Lung (tissue), 12 donors: Measurements from ENCODE around the gene POLN. TPM values are rescaled to one million over a fixed set of nuclear protein-coding genes. Genes with fewer than 3 reads are reported as not detected.

Source experiments
- ATAC-seq: fragments of 200-7000 bp; cut with Tn5 transposase; one replicate; pipeline ENCODE4 v1.9.1; 2020; ENCODE audit warnings: moderate number of reproducible peaks; ENCODE audit not compliant: insufficient read depth, low FRiP score
- DNase-seq, 3 donors: peaks; one replicate each; pipeline ENCODE4 v3.0.0-alpha.2; 2013 to 2017
- H3K27ac ChIP-seq, 2 donors: one replicate each; pipeline ENCODE4 v1.5.1; 2013; ENCODE audit warnings: mild to moderate bottlenecking in 2 of 2, moderate library complexity in 2 of 2, control low read depth in 1 of 2, inconsistent platforms in 1 of 2, low read depth in 1 of 2, low read length in 1 of 2
- H3K27me3 ChIP-seq, 3 donors: one replicate each; pipeline ENCODE4 v1.5.1; 2013; ENCODE audit warnings: low read length in 2 of 3; ENCODE audit not compliant: control insufficient read depth in 3 of 3, insufficient read depth in 3 of 3
- H3K36me3 ChIP-seq, 4 donors: one replicate each; pipeline ENCODE4 v1.5.1; 2013; ENCODE audit warnings: low read length in 4 of 4, mild to moderate bottlenecking in 1 of 4, moderate library complexity in 1 of 4; ENCODE audit not compliant: control insufficient read depth in 4 of 4, insufficient read depth in 4 of 4
- H3K4me1 ChIP-seq, 5 donors: one replicate each; pipeline ENCODE4 v1.5.1; 2013; ENCODE audit warnings: low read length in 5 of 5, mild to moderate bottlenecking in 2 of 5, moderate library complexity in 1 of 5; ENCODE audit not compliant: control insufficient read depth in 5 of 5, insufficient read depth in 5 of 5
- H3K4me3 ChIP-seq: one replicate; pipeline ENCODE4 v1.5.1; 2013; ENCODE audit warnings: mild to moderate bottlenecking, control low read depth, moderate library complexity
- H3K9ac ChIP-seq, 2 donors: one replicate each; pipeline ENCODE4 v1.5.1; 2013; ENCODE audit warnings: low read length in 2 of 2, control low read depth in 1 of 2; ENCODE audit not compliant: insufficient read depth in 1 of 2
- H3K9me3 ChIP-seq, 4 donors: one replicate each; pipeline ENCODE4 v1.5.1; 2013; ENCODE audit warnings: low read length in 3 of 4, mild to moderate bottlenecking in 1 of 4, moderate library complexity in 1 of 4; ENCODE audit not compliant: control insufficient read depth in 4 of 4, insufficient read depth in 3 of 4
- WGBS, 2 donors: extraction: QIAGEN DNeasy Blood & Tissue Kit; methylation state at CpG; one replicate each; pipeline ENCODE4 v1.1.7; 2013; 5-methylcytosine and 5-hydroxymethylcytosine counted together
- polyA plus RNA-seq, 2 donors: library from polyadenylated mRNA; stranded (reverse); fragments of 200-250 nt; gene quantifications; one replicate each; pipeline ENCODE4 v1.2.1, GENCODE V29; 2013
- total RNA-seq, 2 donors: library from RNA; depleted of rRNA in 1 of 2; stranded (reverse); fragments of >200 nt in 1 of 2; gene quantifications; one replicate each; pipeline ENCODE4 v1.2.1, GENCODE V29; 2014 to 2021
- TF ChIP-seq, protein P1 (sequence below): IDR thresholded peaks from 2 replicates; pipeline ENCODE4 v1.5.1; 2012; ENCODE audit warnings: mild to moderate bottlenecking; ENCODE audit errors: control extremely low read depth, extremely low read depth
- donor health status: control.
- donor health status: control.
- donor health status: Bipolar disorder and iron deficiency.
- donor health status: healthy.
- donor health status: DM: yes; HTN: yes; CAD: no.

Gene POLN
- total and polyA plus RNA-seq, 4 donors: 0.68 to 3.7 (median 2.2) TPM

DNA sequence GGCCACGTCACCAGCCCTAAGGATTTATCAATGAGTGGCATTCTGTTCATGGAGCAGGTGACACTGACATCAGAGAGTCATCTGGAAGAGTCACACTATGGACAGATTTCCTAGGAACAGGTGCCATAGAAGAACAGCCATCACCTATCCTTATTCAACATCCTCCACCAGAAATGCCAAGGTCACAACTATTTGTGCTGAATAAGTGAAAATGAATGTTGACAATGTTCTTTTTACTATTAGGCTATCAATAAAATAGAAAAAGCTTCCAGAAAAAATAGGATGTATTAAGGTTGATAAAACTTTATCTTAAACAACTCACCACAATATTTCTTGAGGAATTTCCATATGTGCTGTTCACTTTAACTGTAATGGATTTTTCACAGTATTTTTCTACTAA, 62.9 kb downstream of the POLN start:
- H3K27me3 ChIP-seq: no peaks in the 10 kb centered on the region
- TF ChIP-seq, protein P1, sequence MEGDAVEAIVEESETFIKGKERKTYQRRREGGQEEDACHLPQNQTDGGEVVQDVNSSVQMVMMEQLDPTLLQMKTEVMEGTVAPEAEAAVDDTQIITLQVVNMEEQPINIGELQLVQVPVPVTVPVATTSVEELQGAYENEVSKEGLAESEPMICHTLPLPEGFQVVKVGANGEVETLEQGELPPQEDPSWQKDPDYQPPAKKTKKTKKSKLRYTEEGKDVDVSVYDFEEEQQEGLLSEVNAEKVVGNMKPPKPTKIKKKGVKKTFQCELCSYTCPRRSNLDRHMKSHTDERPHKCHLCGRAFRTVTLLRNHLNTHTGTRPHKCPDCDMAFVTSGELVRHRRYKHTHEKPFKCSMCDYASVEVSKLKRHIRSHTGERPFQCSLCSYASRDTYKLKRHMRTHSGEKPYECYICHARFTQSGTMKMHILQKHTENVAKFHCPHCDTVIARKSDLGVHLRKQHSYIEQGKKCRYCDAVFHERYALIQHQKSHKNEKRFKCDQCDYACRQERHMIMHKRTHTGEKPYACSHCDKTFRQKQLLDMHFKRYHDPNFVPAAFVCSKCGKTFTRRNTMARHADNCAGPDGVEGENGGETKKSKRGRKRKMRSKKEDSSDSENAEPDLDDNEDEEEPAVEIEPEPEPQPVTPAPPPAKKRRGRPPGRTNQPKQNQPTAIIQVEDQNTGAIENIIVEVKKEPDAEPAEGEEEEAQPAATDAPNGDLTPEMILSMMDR: no peak
- 98 to 100% methylated on average over 1 of the region's 1 CpG for WGBS, 2 donors
- H3K4me3 ChIP-seq: no peak overlapping the region
- H3K4me1 ChIP-seq: no peaks in the 10 kb centered on the region
- ATAC-seq (no peak), DNase-seq (no peak)
- H3K9ac ChIP-seq: no peak overlapping the region
- H3K36me3 ChIP-seq: no peaks in the 10 kb centered on the region
- H3K27ac ChIP-seq: no peak overlapping the region
- peaks cover 0 to 3% (median 0%) of the 10 kb centered on the region in 4 donors for H3K9me3 ChIP-seq

DNA sequence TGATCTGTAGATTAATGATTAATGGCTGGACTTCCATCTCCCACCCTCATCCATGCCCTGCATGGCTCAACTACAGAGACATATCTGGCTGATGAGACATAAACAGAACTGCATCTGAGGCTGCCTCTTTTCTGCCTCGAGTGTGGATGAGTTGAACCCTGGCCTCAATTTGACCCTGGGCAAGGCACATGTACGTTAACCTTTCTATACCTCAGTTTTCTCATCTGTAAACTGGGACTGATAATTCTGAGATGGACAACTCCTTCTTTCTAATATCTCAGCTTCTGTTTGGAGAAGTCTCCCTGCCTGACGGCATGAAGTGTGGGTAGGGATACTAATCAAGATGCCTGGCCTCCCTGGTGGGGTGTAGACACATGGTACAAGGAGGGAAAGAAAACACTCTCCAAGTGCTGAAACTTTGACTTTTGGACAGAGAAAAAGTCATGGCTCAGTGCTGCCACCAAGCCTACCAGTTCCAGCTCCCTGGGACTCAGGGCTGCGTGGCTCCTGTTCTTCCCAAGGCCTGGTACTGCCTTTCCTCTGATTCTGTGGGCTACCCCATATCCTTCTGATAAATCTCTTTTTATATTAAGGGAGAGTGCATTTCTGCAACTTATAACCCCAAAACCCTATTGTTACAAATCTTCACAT, 64.4 kb downstream of the POLN start:
- 86 to 93% methylated on average over 4 of the region's 4 CpGs for WGBS, 2 donors
- H3K36me3 ChIP-seq: no peaks in the 10 kb centered on the region
- TF ChIP-seq, protein P1: no peak
- H3K9me3 ChIP-seq: peaks cover 0 to 3% (median 0%) of the 10 kb centered on the region in 4 donors
- H3K4me3 ChIP-seq: no peak overlapping the region
- no peak for ATAC-seq
- no peaks in the 10 kb centered on the region for H3K27me3 ChIP-seq
- H3K9ac ChIP-seq: no peak overlapping the region
- H3K4me1 ChIP-seq: no peaks in the 10 kb centered on the region
- DNase-seq: peak in 1 of 3 donors; percentile 15
- no peak overlapping the region for H3K27ac ChIP-seq

GRCh38 chr4:2175990-2176698, 65.8 kb downstream of the POLN start:
- TF ChIP-seq, protein P1: no peak
- H3K4me3 ChIP-seq: no peak overlapping the region
- no peaks in the 10 kb centered on the region for H3K27me3 ChIP-seq
- no peak for DNase-seq
- no peaks in the 10 kb centered on the region for H3K9me3 ChIP-seq
- ATAC-seq: no peak
- no peaks in the 10 kb centered on the region for H3K4me1 ChIP-seq
- WGBS, 2 donors: 83 to 86% methylated on average over 9 of the region's 9 CpGs
- H3K9ac ChIP-seq: no peak overlapping the region
- no peaks in the 10 kb centered on the region for H3K36me3 ChIP-seq
- no peak overlapping the region for H3K27ac ChIP-seq
